H9 (cell line): ENCODE measurements around the gene ARL8A. TPM values are rescaled to one million over a fixed set of nuclear protein-coding genes. Genes with fewer than 3 reads are reported as not detected.
A peak's percentile ranks its signal among the peaks of the same experiment; 100 is the strongest.

Experiments
- DNase-seq: peaks from one replicate; pipeline ENCODE4 v3.0.0-alpha.2; 2017
- H2AFZ ChIP-seq: one replicate; pipeline ENCODE4 v1.6.1; 2013; ENCODE audit warnings: mild to moderate bottlenecking, low read length, control low read depth, moderate library complexity
- H2AK5ac ChIP-seq: 2 replicates; pipeline ENCODE4 v1.6.1; 2013; ENCODE audit warnings: low read length, control low read depth, mixed read lengths; ENCODE audit not compliant: insufficient read length
- H2BK120ac ChIP-seq: one replicate; pipeline ENCODE4 v1.6.1; 2013; ENCODE audit warnings: low read depth, mild to moderate bottlenecking, low read length, control low read depth, inconsistent platforms; ENCODE audit not compliant: poor library complexity, severe bottlenecking
- H2BK12ac ChIP-seq: 2 replicates; pipeline ENCODE4 v1.6.1; 2013; ENCODE audit warnings: low read length, control low read depth, mixed read lengths, low read depth; ENCODE audit not compliant: insufficient read length
- H2BK15ac ChIP-seq: 2 replicates; pipeline ENCODE4 v1.6.1; 2013; ENCODE audit warnings: low read depth, low read length, control low read depth
- H2BK20ac ChIP-seq: one replicate; pipeline ENCODE4 v1.6.1; 2013; ENCODE audit warnings: low read depth, mild to moderate bottlenecking, low read length, control low read depth, inconsistent platforms; ENCODE audit not compliant: poor library complexity, severe bottlenecking
- H2BK5ac ChIP-seq: 2 replicates; pipeline ENCODE4 v1.6.1; 2013; ENCODE audit warnings: low read length, control low read depth, mixed read lengths; ENCODE audit not compliant: insufficient read length
- H3K14ac ChIP-seq: 2 replicates; pipeline ENCODE4 v1.6.1; 2013; ENCODE audit warnings: low read length, control low read depth; ENCODE audit not compliant: insufficient read depth
- H3K18ac ChIP-seq: 2 replicates; pipeline ENCODE4 v1.6.1; 2013; ENCODE audit warnings: low read depth, mild to moderate bottlenecking, mixed read lengths, low read length, control low read depth; ENCODE audit not compliant: insufficient read length
- H3K23ac ChIP-seq: 2 replicates; pipeline ENCODE4 v1.6.1; 2013; ENCODE audit warnings: low read length, control low read depth, mixed read lengths, low read depth; ENCODE audit not compliant: insufficient read length
- H3K23me2 ChIP-seq: 2 replicates; pipeline ENCODE4 v1.6.1; 2013; ENCODE audit warnings: low read depth, mild to moderate bottlenecking, mixed read lengths, low read length, control low read depth; ENCODE audit not compliant: insufficient read length, poor library complexity, severe bottlenecking
- H3K27ac ChIP-seq: 2 replicates; pipeline ENCODE4 v1.5.1; 2013; ENCODE audit warnings: low read length, control low read depth, mixed read lengths, low read depth; ENCODE audit not compliant: insufficient read length
- H3K27me3 ChIP-seq: 2 replicates; pipeline ENCODE4 v1.6.1; 2013; ENCODE audit warnings: low read length, control low read depth, inconsistent platforms; ENCODE audit not compliant: insufficient read depth
- H3K4ac ChIP-seq: 2 replicates; pipeline ENCODE4 v1.6.1; 2013; ENCODE audit warnings: low read depth, mild to moderate bottlenecking, control low read depth, inconsistent platforms, low read length, moderate library complexity
- H3K4me1 ChIP-seq: 2 replicates; pipeline ENCODE4 v1.6.1; 2013; ENCODE audit warnings: low read length, control low read depth, inconsistent platforms; ENCODE audit not compliant: insufficient read depth
- H3K4me2 ChIP-seq: 2 replicates; pipeline ENCODE4 v1.6.1; 2013; ENCODE audit warnings: low read length, control low read depth, mixed read lengths; ENCODE audit not compliant: insufficient read length, insufficient read depth
- H3K56ac ChIP-seq: 2 replicates; pipeline ENCODE4 v1.6.1; 2013; ENCODE audit warnings: low read depth, mild to moderate bottlenecking, mixed read lengths, low read length, control low read depth; ENCODE audit not compliant: insufficient read length
- H3K79me1 ChIP-seq: 2 replicates; pipeline ENCODE4 v1.6.1; 2013; ENCODE audit warnings: low read depth, mild to moderate bottlenecking, moderate library complexity, low read length, control low read depth, inconsistent platforms; ENCODE audit not compliant: insufficient read depth, poor library complexity, severe bottlenecking
- H3K79me2 ChIP-seq: 2 replicates; pipeline ENCODE4 v1.6.1; 2013; ENCODE audit warnings: low read length, control low read depth, inconsistent platforms; ENCODE audit not compliant: insufficient read depth
- H3K9ac ChIP-seq: 2 replicates; pipeline ENCODE4 v1.6.1; 2013; ENCODE audit warnings: low read length, control low read depth, mixed read lengths; ENCODE audit not compliant: insufficient read length; ENCODE audit errors: extremely low read depth
- H3K9me3 ChIP-seq: one replicate; pipeline ENCODE4 v1.6.1; 2013; ENCODE audit warnings: low read depth, low read length, inconsistent platforms; ENCODE audit not compliant: control insufficient read depth
- H3T11ph ChIP-seq: one replicate; pipeline ENCODE4 v1.6.1; 2013; ENCODE audit warnings: mild to moderate bottlenecking, low read length, control low read depth, inconsistent platforms
- H4K20me1 ChIP-seq: one replicate; pipeline ENCODE4 v1.6.1; 2013; ENCODE audit not compliant: control insufficient read depth, insufficient read length, insufficient read depth
- H4K5ac ChIP-seq: 2 replicates; pipeline ENCODE4 v1.6.1; 2013; ENCODE audit warnings: low read depth, mild to moderate bottlenecking, mixed read lengths, low read length, control low read depth; ENCODE audit not compliant: insufficient read length
- H4K8ac ChIP-seq: replicated peaks from 2 replicates; pipeline ENCODE4 v1.6.1; 2013; ENCODE audit warnings: low read length, control low read depth, mixed read lengths, low read depth; ENCODE audit not compliant: insufficient read length
- H4K91ac ChIP-seq: 2 replicates; pipeline ENCODE4 v1.6.1; 2013; ENCODE audit warnings: low read depth, mild to moderate bottlenecking, moderate library complexity, mixed read lengths, low read length, control low read depth; ENCODE audit not compliant: insufficient read length
- H3K27ac Mint-ChIP-seq, 3 experiments: 2 replicates in 2 of 3; 3 replicates in 1 of 3; pipeline ENCODE4 v1.8.0; 2020 to 2021; ENCODE audit warnings: mixed read lengths in 3 of 3, mild to moderate bottlenecking in 1 of 3, moderate library complexity in 1 of 3
- H3K27me3 Mint-ChIP-seq: 2 replicates; pipeline ENCODE4 v1.8.0; 2021; ENCODE audit warnings: low read depth, mild to moderate bottlenecking, moderate library complexity, mixed read lengths
- H3K36me3 Mint-ChIP-seq, 3 experiments: 2 replicates in 2 of 3; 3 replicates in 1 of 3; pipeline ENCODE4 v1.8.0; 2020 to 2021; ENCODE audit warnings: low read depth in 3 of 3, mixed read lengths in 3 of 3; ENCODE audit not compliant: insufficient read depth in 1 of 3
- H3K4me1 Mint-ChIP-seq, 2 experiments: 2 replicates each; pipeline ENCODE4 v1.8.0; 2020; ENCODE audit warnings: mixed read lengths in 2 of 2
- H3K4me3 Mint-ChIP-seq, 2 experiments: 2 replicates in 1 of 2; 3 replicates in 1 of 2; pipeline ENCODE4 v1.8.0; 2020 to 2021; ENCODE audit warnings: mild to moderate bottlenecking in 2 of 2, mixed read lengths in 2 of 2, moderate library complexity in 1 of 2
- H3K9me3 Mint-ChIP-seq, 2 experiments: 2 replicates in 1 of 2; 3 replicates in 1 of 2; pipeline ENCODE4 v1.8.0; 2020; ENCODE audit warnings: mild to moderate bottlenecking in 2 of 2, mixed read lengths in 2 of 2, moderate library complexity in 1 of 2
- CTCF ChIP-seq: fragments of 200-600 bp; sonication (generic); conservative IDR thresholded peaks from 3 replicates; pipeline ENCODE4 v1.8.0; 2021; ENCODE audit warnings: antibody characterized with exemption, mild to moderate bottlenecking
- WGBS: extraction: QIAGEN DNeasy Blood & Tissue Kit; methylation state at CpG from one replicate; pipeline ENCODE4 v1.1.7; 2013; ENCODE audit warnings: missing lambda C conversion rate, low lambda C conversion rate, mixed read lengths; ENCODE audit not compliant: insufficient read length; ENCODE audit errors: extremely low coverage; 5-methylcytosine and 5-hydroxymethylcytosine counted together
- total RNA-seq: library from RNA; stranded (reverse); gene quantifications from 2 replicates; pipeline ENCODE4 v1.2.1, GENCODE V29; 2021

Gene ARL8A
- total RNA-seq, 1 experiment from 2014 or later = 67.2 TPM

GRCh38 chr1:202165942-202166843 is 21.7 kb upstream of the ARL8A start:
- Mint-ChIP-seq H3K27ac (peak overlapping the region in 1 of 3 experiments; percentile 34; a peak in 1 of 7 replicates), H3K27me3 (peaks cover 2% of the 10 kb centered on the region), H3K9me3 (no peaks in the 10 kb centered on the region), H3K4me1 (peaks cover 21 to 52% of the 10 kb centered on the region in 2 experiments), H3K4me3 (no peak overlapping the region), H3K36me3 (no peaks in the 10 kb centered on the region; a peak in 1 of 7 replicates)
- Histone ChIP-seq H3K4me2 (no peak overlapping the region), H3K79me1 (no peaks in the 10 kb centered on the region), H2AFZ (no peak overlapping the region), H3T11ph (no peak overlapping the region), H3K14ac (no peak overlapping the region), H2BK120ac (no peak overlapping the region), H3K27me3 (no peaks in the 10 kb centered on the region), H3K9ac (no peak overlapping the region), H2BK20ac (no peak overlapping the region), H4K5ac (no peak overlapping the region), H3K23me2 (no peaks in the 10 kb centered on the region), H3K23ac (no peak overlapping the region), H3K9me3 (no peaks in the 10 kb centered on the region), H4K8ac (no peak overlapping the region), H3K18ac (no peak overlapping the region), H2BK12ac (no peak overlapping the region), H3K4me1 (no peaks in the 10 kb centered on the region), H2BK15ac (no peak overlapping the region), H2BK5ac (no peak overlapping the region), H3K79me2 (no peaks in the 10 kb centered on the region), H3K4ac (no peak overlapping the region), H3K56ac (no peak overlapping the region), H3K27ac (no peak overlapping the region), H4K91ac (no peak overlapping the region), H4K20me1 (no peaks in the 10 kb centered on the region), H2AK5ac (no peak overlapping the region)
- no CpG with 5 or more reads among the region's 9 CpGs for WGBS
- TF ChIP-seq CTCF = no peak
- no peak for DNase-seq
